ENCODE measurements around the gene RNU7-1. TPM values are rescaled to one million over a fixed set of nuclear protein-coding genes. Genes with fewer than 3 reads are reported as not detected.

The RNU7-1 gene
- polyA plus RNA-seq, 2 of the 4 experiments (the other 2 are of a cell fraction): not detected

GRCh38 chr12:6965026-6965661 is 21.5 kb downstream of the RNU7-1 start:
- no peak for FAIRE-seq
- peak; percentile 64 to 77 for ATAC-seq
- ChIA-PET CTCF (interaction anchor here (0.5 to 11.2 kb wide), 34 partner anchors 7 to 181 kb away, joined by 3 to 354 read pairs (median 4); partner anchors contain the start of genes C12orf57, C1RL, C1S and PTPN6), POLR2A (interaction anchor here (0.9 to 9.0 kb wide), 4 partner anchors 20 to 96 kb away, joined by 4 to 174 read pairs (median 6); partner anchors contain the start of genes C12orf57, LPCAT3 and RNU7-1)
- no peak for TF ChIP-seq EP300 (IDR thresholded peaks at IDR 0.05)
- TF ChIP-seq HOXB5 (CRISPR knock-in tag; IDR thresholded peaks at IDR 0.05): no peak
- peak; percentile 59 to 67; a peak in 4 of 5 replicates for TF ChIP-seq RAD21 (conservative IDR thresholded peaks at IDR 0.05 in 1 of 2, IDR thresholded peaks at IDR 0.05 in 1 of 2)
- TF ChIP-seq MYC (IDR thresholded peaks at IDR 0.05; ENCODE audit: borderline replicate concordance, low read length): peak; percentile 96; the same call in 1 of the 2 replicates
- peak; percentile 76 for TF ChIP-seq SMC3 (IDR thresholded peaks at IDR 0.05)
- TF ChIP-seq, protein P1, sequence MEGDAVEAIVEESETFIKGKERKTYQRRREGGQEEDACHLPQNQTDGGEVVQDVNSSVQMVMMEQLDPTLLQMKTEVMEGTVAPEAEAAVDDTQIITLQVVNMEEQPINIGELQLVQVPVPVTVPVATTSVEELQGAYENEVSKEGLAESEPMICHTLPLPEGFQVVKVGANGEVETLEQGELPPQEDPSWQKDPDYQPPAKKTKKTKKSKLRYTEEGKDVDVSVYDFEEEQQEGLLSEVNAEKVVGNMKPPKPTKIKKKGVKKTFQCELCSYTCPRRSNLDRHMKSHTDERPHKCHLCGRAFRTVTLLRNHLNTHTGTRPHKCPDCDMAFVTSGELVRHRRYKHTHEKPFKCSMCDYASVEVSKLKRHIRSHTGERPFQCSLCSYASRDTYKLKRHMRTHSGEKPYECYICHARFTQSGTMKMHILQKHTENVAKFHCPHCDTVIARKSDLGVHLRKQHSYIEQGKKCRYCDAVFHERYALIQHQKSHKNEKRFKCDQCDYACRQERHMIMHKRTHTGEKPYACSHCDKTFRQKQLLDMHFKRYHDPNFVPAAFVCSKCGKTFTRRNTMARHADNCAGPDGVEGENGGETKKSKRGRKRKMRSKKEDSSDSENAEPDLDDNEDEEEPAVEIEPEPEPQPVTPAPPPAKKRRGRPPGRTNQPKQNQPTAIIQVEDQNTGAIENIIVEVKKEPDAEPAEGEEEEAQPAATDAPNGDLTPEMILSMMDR (IDR thresholded peaks at IDR 0.05): peak; percentile 89
- no peak for TF ChIP-seq TP53 (CRISPR knock-in tag; IDR thresholded peaks at IDR 0.05)
- TF ChIP-seq ZFP36 (IDR thresholded peaks at IDR 0.05; ENCODE audit: borderline replicate concordance, partially characterized antibody): no peak
- TF ChIP-seq FOXS1 (CRISPR knock-in tag; IDR thresholded peaks at IDR 0.05): no peak
- TF ChIP-seq NPAS2 (CRISPR knock-in tag; IDR thresholded peaks at IDR 0.05; ENCODE audit: borderline replicate concordance): peak; percentile 75; the same call in 1 of the 2 replicates
- TF ChIP-seq RNF2 (IDR thresholded peaks at IDR 0.05; ENCODE audit: borderline replicate concordance, low read depth): no peak
- TF ChIP-seq, protein P2, sequence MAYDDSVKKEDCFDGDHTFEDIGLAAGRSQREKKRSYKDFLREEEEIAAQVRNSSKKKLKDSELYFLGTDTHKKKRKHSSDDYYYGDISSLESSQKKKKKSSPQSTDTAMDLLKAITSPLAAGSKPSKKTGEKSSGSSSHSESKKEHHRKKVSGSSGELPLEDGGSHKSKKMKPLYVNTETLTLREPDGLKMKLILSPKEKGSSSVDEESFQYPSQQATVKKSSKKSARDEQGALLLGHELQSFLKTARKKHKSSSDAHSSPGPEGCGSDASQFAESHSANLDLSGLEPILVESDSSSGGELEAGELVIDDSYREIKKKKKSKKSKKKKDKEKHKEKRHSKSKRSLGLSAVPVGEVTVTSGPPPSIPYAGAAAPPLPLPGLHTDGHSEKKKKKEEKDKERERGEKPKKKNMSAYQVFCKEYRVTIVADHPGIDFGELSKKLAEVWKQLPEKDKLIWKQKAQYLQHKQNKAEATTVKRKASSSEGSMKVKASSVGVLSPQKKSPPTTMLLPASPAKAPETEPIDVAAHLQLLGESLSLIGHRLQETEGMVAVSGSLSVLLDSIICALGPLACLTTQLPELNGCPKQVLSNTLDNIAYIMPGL (CRISPR knock-in tag; IDR thresholded peaks at IDR 0.05; ENCODE audit: borderline replicate concordance): no peak
- TF ChIP-seq, protein P3, sequence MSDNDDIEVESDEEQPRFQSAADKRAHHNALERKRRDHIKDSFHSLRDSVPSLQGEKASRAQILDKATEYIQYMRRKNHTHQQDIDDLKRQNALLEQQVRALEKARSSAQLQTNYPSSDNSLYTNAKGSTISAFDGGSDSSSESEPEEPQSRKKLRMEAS (IDR thresholded peaks at IDR 0.05): peak; percentile 95
- TF ChIP-seq CEBPB (IDR thresholded peaks at IDR 0.05): no peak
- no peak for TF ChIP-seq MAZ (IDR thresholded peaks at IDR 0.05; ENCODE audit: borderline replicate concordance, low read depth, low read length)
- no peak for TF ChIP-seq RARB (CRISPR knock-in tag; IDR thresholded peaks at IDR 0.05)
- peak; percentile 75 for TF ChIP-seq USF2 (IDR thresholded peaks at IDR 0.05)
- no peak for TF ChIP-seq GATA3 (IDR thresholded peaks at IDR 0.05; ENCODE audit: borderline replicate concordance)
- TF ChIP-seq CHD4 (IDR thresholded peaks at IDR 0.05; ENCODE audit: borderline replicate concordance): no peak
- TF ChIP-seq HEYL (CRISPR knock-in tag; IDR thresholded peaks at IDR 0.05): no peak
- TF ChIP-seq, protein P4, sequence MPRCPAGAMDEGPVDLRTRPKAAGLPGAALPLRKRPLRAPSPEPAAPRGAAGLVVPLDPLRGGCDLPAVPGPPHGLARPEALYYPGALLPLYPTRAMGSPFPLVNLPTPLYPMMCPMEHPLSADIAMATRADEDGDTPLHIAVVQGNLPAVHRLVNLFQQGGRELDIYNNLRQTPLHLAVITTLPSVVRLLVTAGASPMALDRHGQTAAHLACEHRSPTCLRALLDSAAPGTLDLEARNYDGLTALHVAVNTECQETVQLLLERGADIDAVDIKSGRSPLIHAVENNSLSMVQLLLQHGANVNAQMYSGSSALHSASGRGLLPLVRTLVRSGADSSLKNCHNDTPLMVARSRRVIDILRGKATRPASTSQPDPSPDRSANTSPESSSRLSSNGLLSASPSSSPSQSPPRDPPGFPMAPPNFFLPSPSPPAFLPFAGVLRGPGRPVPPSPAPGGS (IDR thresholded peaks at IDR 0.05): no peak
- peak in 1 of 2 experiments; percentile 19; a peak in 1 of 5 replicates for TF ChIP-seq JUN (IDR thresholded peaks at IDR 0.05)
- TF ChIP-seq, protein P5, sequence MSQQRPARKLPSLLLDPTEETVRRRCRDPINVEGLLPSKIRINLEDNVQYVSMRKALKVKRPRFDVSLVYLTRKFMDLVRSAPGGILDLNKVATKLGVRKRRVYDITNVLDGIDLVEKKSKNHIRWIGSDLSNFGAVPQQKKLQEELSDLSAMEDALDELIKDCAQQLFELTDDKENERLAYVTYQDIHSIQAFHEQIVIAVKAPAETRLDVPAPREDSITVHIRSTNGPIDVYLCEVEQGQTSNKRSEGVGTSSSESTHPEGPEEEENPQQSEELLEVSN (IDR thresholded peaks at IDR 0.05; ENCODE audit: borderline replicate concordance, low read depth): 0 out of 2 replicates have a peak, but pooled peaks have one; percentile 23
- no peak for TF ChIP-seq NR3C1 (IDR thresholded peaks at IDR 0.05)
- no peak for TF ChIP-seq HOXA7 (CRISPR knock-in tag; IDR thresholded peaks at IDR 0.05)
- TF ChIP-seq EHF (CRISPR knock-in tag; IDR thresholded peaks at IDR 0.05): no peak
- Histone ChIP-seq H3K4me1 (peaks cover 51% of the 10 kb centered on the region), H3K4me2 (peak overlapping the region; percentile 14; the same call in 1 of the 3 replicates), H3K27ac (peak overlapping the region; percentile 50 to 99; a peak in 5 of 6 replicates), H3K9me3 (no peaks in the 10 kb centered on the region), H3K4me3 (no peak overlapping the region)
- 21% methylated on average over 12 of the region's 12 CpGs for WGBS (ENCODE audit: missing lambda C conversion rate)
- DNase-seq (ENCODE audit: low read depth in 1 of 2, low spot score in 1 of 2): peak; percentile 92 to 93

All from A549 (cell line).